Stimulated activated CD8-positive, alpha-beta memory T cell treated with anti-CD3 and anti-CD28 coated beads, Interleukin-7, amount 100 ng/mL, for 24 hours (primary cell): ENCODE data around the gene MAPK12.

Experiments
- DNase-seq: peaks from one replicate; pipeline ENCODE4 v3.0.0-alpha.2; 2020; ENCODE audit warnings: low read depth

The MAPK12 gene

DNA sequence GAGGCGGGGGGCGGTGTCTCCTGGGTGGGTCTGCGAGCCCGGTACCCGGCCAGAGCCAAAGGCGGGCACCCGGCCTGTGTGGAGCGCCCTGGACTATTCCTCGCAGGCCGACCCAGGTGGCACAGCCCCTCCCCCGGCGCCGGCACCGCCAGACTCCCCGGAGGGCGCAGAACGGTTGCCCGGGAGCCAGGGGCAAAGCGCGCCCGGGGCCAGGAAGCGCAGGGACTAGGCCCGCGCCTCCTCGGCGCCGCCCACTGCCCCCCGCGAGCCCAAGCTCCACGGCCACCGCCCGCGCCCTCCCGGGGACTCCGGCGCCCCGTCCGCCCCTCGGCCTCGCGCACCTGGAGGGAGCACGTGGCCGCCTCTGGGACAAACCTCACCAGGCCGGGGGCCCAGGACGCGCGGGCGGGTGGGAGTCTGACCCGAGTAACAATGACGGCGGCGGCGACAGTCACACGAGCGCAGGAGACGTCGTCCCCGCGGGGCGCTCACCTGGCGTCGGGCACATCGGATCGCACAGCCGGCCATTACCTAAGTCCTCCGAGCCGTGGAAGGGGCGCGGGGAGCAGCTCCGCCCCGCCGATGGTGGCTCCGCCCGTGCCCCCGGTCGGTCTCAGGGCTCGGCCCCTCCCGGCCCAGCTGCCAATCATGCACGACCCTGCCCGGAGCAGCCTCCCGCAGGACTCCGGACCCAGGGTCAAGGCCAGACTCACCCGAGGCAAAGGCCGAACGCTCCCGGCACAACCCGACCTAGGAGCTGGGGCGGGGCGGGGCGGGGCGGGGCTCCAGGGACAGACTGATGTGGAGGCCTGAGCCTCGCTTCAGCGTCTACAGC, 38.5 kb upstream of the MAPK12 start:
- DNase-seq, result no peak

DNA sequence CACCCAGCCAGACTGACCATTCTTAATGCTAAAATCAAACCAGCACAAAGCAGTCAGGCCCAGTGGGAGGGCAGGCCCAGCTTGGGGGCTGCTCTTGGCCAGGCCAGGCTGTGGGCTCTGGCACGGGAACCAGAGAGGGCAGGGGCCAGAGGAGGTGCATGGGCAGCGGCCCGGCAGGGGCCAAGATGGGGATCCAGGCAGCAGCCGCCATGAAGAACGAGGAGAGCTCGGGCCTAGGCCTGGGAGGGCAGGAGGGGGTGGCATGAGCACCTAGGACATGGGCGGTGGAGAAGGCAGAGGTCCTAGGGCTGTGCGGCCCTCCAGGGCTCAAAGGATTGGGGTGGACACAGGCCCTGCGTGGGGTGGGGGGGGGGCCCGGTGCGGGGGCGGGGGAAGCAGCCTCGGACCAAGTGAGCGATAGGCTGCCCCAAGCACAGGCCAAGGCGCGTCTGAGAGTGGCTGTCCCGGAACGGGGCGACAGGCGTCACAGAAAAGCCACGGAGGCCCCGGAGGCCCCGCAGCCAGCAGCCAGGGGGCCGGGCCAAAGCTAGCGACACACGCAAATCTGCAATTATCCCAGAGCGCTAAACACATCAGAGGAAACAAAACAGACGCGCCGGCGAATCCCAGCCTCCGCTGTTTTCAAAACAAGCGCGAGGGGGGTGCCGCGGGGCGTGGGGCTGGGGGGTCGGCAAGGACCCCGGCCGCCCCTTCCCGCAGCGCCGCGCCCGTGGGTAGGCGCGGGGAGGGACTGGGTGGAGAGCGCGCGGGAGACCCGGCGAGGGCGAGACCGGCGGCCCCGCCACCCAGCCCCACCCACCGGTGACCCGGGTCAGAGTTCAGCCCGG, 37.7 kb upstream of the MAPK12 start:
- no peak for DNase-seq

DNA sequence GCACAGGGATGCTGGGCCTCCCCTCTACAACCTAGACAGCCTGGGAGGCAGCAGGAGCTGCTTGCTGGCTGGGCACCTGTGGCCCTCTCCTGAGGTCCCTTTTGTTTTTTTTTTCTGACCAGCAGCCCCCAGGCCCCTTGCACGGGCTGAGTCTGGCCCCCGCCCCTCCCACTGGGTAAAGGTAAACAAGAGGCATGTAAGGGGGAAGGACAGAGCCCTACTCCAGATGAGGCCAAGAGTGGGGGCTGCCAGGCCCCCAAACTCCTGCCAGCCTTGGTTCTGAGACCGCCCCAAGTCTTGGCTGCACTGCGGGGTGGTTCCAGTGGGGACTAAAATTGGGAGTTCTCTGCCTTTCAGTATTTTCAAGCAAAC, 36.8 kb upstream of the MAPK12 start:
- DNase-seq, result no peak

DNA sequence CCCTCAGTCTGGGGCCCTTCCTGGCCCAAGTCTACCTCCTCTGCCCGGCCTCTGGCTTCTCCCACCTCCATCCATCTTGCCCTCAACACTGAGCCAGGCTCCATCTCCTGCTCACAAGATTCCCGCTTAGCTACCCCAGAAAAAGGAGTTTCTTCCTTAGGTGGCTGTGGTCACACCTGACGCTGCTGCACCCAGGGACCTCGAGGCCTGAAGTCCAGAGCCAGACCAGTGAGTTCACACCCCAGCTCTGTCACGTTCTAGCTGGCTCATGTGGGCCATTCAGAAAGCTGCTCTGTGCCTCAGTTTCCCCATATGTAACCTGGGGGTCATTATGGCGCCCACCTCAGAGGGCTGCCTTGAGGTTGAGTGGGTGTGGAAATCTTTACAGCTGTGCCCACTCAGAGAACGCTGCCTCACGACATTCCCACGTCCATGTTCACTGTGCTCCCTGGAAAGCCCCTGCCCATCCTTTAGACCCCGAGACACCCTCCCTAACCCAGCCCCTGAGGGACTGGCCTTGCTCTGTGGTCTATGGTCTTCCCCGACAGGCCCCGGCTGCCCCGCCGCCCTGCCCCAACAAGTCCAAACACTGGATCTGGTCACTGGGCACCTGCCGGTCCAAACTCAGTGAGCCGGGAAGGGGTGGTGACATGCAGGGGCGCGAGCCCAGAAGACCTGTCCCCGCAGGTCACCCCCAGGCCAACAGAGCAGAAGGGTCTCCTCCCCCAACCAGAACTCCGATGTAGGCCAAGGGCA, 36.2 kb upstream of the MAPK12 start:
- DNase-seq, result no peak

DNA sequence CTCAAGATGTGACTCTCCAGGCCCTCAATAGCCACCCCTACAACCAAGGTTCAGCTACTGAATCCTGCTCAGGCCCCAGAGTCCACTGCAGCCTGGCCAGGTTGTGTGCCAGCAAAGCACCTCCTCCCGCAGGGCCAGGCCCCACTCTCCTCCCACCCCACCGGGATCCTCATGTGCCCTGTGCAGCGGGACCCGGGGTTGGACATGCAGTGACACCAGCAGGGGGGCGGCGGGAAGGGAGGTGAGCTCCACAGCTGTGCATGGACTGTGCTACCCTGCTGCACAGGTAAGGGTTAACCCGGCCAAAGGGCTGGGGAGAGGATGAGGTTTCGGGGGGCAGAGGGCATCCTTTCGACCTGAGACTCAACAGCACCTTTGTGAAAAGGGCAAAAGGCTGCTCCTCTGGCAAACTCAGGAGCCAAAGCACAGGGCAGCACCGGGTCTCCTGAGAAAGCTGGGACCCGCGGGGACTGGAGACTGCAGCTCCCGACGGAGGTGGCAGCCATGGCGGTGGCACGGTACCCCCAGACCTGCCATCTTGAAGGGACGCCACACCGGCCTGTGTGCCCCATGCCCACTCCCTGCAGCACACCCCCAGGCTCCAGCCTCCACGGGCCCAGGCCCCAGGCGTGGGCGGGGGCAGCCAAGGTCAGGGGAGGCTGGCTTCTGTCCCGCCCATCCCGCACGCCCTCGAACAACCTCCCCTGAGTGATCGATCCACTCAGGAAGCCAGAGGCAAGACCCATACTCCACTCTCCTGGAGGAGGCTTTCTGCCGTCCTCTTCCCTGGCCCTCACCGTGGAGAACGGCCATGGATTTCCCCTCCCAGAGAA, 35.4 kb upstream of the MAPK12 start:
- no peak for DNase-seq

DNA sequence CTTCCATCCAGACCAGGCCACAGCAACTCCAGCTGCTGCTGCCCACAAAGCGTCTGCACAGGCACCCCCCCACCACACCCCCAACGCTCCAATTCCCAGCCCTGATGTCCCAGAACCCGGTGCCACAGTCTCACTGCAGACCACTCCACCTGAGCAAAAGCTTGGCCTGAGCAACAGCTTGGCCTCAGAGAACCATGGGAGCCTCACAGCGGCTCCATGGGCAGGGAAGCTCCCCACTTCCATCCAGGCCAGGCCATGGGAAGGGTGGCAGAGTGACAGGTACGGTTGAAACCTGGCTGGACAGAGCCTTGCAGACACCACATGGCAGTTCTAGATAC, 32.8 kb upstream of the MAPK12 start:
- no peak for DNase-seq

DNA sequence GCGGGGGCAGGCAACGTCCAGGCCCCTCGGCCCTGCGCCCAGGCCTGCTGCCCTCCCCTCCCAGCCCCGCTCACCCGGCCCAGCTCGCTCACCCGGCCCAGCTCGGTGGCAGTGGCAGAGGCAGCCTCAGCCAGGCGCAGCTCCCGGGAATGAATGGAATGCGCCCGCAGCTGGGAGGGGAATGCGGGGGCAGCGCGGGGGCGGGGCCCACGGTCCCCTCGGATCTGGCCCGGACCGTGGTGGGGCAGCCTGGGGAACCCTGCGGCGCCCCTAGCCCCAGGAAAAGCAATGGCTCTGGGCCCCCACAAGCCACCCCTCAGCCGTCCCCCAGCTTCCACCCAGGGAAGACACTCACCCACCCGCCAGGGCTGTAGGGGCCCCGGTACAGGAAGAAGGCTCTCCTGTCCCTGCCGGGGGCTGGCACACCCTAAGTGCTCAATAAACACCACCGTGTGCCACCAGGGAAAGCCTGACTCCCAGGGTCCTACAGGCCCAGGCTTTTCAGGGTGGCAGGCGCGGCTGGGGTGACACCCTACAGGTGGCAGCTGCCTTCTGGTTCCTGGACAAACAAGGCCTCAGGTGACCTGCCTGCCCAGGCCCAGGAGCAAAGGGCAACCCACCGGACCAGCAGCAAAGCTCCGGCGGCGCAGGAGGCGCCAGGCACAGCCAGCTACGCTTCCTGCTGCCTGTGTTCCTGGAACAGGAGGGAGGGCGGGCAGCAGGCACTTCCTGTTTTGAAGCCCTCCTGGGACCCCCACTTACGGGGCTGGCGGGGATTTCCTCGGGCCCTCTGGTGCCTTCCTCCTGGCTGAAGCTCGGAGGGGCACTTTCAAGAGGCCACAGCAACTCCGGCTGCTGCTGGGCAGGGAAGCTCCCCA, 32.2 kb upstream of the MAPK12 start:
- DNase-seq, result no peak

DNA sequence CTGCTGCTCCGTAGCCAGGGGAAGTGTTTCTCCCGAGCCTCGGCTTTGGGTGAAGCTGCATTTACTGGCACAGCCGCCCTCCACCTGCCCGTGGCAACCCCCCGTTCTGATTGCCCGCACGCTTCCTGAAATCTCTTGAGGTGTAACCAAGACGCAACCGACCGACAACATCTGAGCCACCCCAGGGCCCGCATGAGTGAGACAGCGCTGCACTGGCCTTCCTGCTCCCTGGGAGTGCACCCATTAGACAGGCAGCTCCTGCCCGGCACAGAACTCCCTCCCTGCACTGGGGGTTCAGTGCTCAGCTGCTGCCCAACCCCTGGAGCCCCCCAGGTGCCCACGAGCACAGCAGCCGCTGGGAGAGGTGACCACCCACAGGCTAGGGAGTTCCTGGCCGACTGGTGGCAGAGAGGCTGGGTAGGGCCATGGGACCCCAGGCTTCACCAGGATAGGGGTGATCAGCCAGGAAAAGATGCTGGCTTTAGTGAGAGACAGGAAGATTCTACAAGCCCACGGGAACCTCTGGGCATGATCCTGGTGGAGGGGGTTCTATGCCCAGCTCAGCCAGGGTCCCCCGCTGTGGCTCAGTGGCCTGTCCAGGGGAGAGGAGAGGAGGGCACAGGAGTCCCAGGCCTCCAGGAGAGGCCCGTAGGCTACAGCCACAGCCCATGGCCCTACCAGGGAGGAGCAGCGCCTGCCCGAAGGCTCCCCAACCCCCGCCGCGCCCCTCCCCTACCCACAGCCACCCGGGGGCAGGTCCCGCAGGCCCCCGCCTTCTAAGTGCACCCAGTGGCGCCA, 31.4 kb upstream of the MAPK12 start:
- DNase-seq, result no peak

DNA sequence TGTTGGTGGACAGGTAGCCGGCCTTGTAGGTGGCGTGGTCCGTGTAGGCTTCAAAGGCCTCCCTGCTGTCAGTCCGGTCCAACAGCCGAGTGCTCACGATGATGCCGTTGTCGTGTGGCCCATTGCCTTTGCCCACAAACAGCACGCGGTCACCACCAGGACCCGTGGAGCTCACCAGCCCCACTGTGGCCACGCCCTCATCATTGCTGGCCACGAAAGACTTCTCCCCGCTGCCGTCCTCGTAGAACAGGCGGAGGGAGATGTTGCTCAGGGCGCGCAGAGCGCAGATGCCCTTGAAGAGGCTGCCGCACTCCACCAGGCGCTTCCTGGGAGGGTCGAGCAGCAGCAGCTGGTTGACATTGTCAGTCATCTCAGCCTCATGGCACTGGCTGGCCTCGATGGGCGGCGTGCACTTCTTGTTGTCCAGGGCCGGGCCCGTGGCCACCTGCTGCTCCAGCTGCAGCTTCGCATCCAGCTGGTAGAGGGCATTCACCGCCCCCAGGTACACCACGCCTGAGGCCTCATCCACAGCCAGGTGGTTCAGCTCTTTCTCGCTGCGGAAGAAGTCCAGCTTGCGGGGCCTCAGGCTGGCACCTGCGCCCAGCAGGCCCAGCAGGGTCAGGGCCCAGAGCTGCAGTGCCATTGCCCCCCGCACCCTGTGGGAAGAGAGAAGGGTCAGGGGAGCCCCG, 28.6 kb upstream of the MAPK12 start:
- DNase-seq, result no peak

DNA sequence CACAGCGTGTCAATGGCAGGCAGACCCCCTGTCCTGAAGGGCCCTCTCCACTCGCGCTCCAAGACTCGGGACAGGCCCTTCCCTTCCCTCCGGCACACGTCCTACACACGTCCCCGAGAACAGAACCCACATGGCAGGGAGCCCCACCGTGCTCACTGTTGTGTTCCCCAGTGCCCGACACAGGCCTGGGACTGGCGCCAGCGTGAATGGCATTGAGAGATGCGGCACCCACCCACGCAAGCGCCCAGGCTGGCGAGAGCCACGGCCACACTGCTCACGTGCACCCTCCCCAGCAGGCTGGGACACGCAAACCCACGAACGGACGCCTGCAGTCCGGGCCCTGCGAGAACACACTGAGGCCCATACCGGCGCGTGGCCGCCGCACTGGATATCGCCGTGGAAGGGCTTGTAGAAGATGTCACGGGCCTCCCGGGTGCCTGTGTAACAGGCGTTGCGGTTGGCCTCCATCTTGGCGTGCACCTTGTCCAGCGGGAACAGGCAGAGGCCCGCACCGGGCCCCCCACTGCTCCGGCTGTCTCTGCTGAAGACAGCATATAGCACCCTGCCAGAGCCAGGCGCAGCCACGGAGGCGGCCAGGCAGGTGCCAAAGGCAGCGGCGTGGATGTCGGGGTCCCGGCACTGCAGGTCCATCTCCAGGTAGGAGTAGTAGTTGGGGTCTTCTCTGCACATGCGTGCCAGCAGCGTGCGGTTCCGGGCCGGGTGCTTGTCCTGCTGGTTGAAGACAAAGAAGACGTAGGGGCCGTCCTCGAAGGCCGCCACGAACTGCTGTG, 27.9 kb upstream of the MAPK12 start:
- no peak for DNase-seq

DNA sequence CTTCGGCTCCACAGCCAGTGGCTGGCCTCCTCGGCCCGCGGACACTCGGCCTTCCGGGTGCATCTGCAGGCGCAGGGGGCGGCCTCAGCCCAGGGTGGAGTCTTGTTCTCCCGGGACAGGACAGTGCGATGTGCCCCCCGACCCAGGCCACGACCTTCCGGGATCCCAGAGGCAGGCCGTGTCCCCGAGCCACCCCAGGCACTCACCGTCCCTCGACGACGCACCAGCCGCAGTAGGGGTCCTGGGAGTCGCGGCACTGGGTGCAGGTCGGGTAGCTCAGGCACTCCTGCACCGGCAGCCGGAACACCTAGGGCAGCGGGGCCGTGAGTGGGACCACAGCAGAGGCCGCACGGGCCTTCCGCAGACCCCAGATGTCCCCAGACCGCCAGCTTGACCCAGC, 26.2 kb upstream of the MAPK12 start:
- DNase-seq, result no peak

DNA sequence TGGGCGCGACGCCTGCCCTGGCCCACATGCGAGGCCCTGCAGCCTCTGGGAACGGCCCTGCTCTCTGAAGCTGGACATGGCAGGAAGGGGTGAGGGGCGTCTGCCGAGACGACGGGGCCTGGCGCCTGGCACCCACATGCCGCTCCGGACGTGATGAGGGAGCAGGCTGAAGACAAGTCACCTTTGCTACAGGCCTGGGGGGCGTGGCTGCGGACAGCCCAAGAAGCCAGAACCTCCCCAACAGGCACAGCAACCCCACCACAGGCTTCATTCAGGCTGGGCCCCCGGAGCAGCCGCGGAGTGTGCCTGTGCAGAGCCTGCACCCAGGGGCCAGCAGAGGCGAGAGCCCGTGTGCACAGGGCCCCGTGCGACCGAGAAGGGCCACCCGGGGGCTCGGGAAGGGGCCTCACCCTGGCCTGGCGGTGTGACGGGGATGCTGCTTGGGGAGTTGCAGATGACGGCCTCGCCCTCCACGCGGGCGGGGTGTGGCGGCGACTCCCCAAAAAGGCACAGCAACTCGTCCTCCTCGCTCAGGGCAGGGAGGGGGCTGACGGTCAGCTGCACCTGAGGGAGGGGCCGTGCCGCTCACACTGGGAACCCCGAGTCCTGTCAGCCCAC, 25.3 kb upstream of the MAPK12 start:
- DNase-seq, result no peak

DNA sequence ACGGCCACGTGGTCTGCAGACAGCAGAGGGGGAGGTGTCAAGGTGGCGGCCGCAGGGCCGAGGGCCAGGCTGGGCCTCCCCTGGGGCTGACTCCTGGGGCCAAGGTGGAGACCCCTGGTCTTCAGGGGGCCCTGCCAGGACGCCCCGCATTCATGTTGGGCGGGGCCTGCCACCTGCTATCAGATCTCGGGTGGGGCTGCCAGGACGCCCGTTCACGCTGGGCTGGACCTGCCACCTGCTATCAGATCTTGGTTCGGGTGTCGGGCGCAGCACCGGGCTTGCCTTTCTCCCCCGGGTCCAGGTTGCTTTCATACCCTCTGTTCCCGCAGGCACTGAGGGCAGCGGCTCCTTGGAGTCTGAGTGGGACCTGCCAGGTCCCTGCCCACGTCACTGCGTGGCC, 24.8 kb upstream of the MAPK12 start:
- DNase-seq, result no peak

DNA sequence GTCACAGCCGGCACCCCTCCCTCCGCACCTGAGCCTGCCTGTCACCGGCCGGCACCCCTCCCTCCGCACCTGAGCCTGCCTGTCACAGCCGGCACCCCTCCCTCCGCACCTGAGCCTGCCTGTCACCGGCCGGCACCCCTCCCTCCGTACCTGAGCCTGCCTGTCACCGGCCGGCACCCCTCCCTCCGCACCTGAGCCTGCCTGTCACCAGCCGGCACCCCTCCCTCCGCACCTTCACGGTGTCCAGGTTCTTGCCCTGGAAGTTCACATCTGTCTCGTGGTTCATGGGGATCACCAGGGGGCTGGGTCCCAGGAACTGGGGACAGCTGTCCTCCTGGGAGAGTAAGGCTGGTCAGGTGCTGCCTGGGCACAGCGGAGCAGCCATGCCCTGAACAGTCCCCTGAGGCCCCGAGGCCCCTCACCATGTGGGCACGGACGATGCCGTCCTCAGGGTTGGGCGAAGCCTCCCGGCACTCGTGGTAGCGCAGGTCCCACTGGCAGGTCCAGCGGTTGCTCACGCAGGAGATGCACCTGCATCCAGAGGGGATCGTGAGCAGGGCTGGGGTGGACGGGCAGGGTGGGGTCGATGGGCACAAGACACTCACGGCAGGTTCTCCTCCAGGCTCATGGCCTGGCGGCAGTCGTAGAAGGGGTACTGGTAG, 24.2 kb upstream of the MAPK12 start:
- no peak for DNase-seq

DNA sequence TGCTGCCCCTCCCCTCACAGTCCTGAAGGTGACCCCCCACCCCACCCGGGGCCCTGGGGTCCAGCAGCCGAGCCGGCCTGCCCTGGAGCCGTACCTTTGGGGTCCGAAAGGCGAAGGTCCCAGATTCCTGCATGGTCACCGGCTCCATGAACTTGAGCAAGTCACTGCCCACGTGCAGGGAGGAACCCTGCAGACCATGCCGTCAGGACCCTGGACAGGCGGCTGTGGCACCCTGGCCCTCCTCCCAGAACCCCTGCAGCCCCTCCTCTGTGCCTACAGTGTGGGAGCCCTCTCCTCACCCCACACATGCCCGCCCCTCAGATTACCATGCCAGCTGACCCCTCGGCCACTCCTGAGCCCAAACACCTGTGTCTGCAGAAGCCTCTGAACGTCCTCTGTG, 23.0 kb upstream of the MAPK12 start:
- no peak for DNase-seq

DNA sequence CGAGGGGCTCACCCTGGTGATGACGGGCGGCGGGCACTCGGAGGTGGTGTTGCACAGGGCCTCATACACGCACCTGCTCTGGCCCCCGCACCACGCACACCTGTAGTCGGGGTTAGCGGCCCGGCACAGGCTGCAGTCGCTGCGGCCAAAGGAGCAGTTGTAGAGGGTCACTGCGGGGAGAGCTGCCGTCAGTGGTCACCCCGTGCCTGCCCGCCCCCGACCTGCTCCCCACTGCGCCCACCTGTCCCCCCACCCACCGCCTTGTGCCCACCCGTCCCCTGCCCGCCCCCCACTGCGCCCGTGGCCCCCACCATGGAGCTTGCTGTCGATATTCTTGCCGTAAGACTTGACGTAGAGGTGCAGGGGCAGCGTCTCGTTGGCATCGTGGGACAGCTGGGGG, 22.3 kb upstream of the MAPK12 start:
- no peak for DNase-seq

DNA sequence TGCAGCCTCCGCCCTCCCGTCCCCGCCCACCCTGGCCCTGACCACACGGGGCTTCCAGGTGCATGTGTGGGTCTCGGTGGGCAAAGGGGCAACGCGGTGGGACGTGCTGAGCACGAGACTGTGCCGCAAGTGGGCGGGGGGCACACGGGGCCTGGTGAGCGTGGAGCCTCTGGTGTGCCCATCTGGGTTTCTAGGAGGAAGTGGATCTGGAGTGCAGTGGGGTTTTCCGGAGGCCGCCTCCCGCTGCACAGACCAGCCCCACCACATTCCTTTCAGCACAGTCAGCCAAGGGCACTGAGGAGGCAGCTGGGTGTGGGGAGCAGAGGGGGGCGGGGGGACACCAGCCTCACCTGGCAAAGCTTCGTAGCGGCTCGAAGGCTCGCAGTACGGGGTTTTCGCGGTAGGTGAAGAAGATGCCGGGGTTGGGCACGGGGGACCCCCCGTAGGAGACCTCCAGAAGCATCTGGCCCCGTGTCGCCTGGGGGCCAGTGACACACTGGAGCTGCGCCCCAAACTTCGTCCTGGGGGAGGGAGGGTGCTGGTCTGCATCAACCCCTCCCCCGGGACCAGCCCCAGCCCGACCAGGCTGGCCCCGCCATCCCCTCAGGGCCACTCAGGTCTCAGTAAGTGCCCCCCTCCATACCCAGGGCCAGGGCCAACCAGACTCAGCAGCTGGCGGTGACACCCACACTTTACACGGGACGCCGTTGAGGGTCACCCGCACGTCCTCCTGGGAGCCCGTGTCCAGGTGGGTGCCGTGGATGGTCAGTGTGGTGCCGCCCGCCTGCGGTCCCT, 21.1 kb upstream of the MAPK12 start:
- no peak for DNase-seq
